ENCODE data around the gene EXOC2. TPM values are rescaled to one million over a fixed set of nuclear protein-coding genes. Genes with fewer than 3 reads are reported as not detected.

Gene EXOC2
- total and polyA plus RNA-seq, 2 donors (not counting 1 experiment from before 2014, with no cell fraction given) = 12.2 to 45.0 TPM

GRCh38 chr6:624979-625378, 68.0 kb downstream of the EXOC2 start:
- 89% methylated on average over 3 of the region's 11 CpGs for WGBS (ENCODE audit: insufficient coverage)
- TF ChIP-seq CTCF (IDR thresholded peaks at IDR 0.05) (no peak), EZH2 (IDR thresholded peaks at IDR 0.05; ENCODE audit: borderline replicate concordance, insufficient read depth, low read depth, low read length, poor library complexity, severe bottlenecking) (no peak)
- H3K4me3 ChIP-seq (ENCODE audit: control extremely low read depth in 1 of 5, extremely low read depth in 1 of 5, insufficient read depth in 1 of 5, low read depth in 2 of 5, low read length in 4 of 5) = no peak overlapping the region
- H4K20me1 ChIP-seq (ENCODE audit: control insufficient read depth, insufficient read depth, low read length, poor library complexity, severe bottlenecking) = peaks cover 8% of the 10 kb centered on the region
- Mint-ChIP-seq H3K27ac (no peak overlapping the region), H3K9me3 (ENCODE audit: insufficient read depth) (no peaks in the 10 kb centered on the region), H3K4me1 (peaks cover 15% of the 10 kb centered on the region), H3K4me3 (no peak overlapping the region), H3K27me3 (no peaks in the 10 kb centered on the region)
- ATAC-seq (ENCODE audit: low read depth) (no peak), DNase-seq (no peak)
- POLR2A ChIA-PET = no interaction called here
- H3K9ac ChIP-seq (ENCODE audit: low read length) = no peak overlapping the region
- peaks cover 0 to 34% of the 10 kb centered on the region in 2 experiments for H3K36me3 ChIP-seq (replicated peaks in 1 of 2; ENCODE audit: control extremely low read depth in 1 of 2, control insufficient read depth in 1 of 2, extremely low read depth in 1 of 2, insufficient read depth in 2 of 2, low read length in 1 of 2)
- peaks cover 20% of the 10 kb centered on the region for H3K79me2 ChIP-seq (ENCODE audit: control insufficient read depth, insufficient read depth, low read length)
- no peak overlapping the region for H3K27ac ChIP-seq (ENCODE audit: low read length in 2 of 2)
- no peak overlapping the region for H2AFZ ChIP-seq (ENCODE audit: insufficient read depth, low read depth, low read length, poor library complexity, severe bottlenecking)
- no peaks in the 10 kb centered on the region for H3K9me3 ChIP-seq (ENCODE audit: control extremely low read depth in 1 of 3, control insufficient read depth in 2 of 3, insufficient read depth in 1 of 3, low read length in 2 of 3)
- no peak overlapping the region for H3K4me2 ChIP-seq (replicated peaks; ENCODE audit: low read depth, low read length, poor library complexity, severe bottlenecking)
- H3K27me3 ChIP-seq (replicated peaks in 1 of 4; ENCODE audit: control extremely low read depth in 1 of 4, control insufficient read depth in 3 of 4, insufficient read depth in 4 of 4, low read length in 3 of 4) = no peaks in the 10 kb centered on the region
- CTCF ChIA-PET = interaction anchor here (1.3 kb wide), 1 partner anchor 97 kb away, joined by 5 read pairs; no protein-coding TSS in a partner anchor
- intact Hi-C loops (cut with micrococcal nuclease) = loop anchor here (10.0 kb wide), 1 partner anchor 50 kb away; no protein-coding TSS in a partner anchor
- peaks cover 6 to 14% of the 10 kb centered on the region in 2 donors for H3K4me1 ChIP-seq (ENCODE audit: control insufficient read depth in 2 of 2, insufficient read depth in 2 of 2, low read length in 2 of 2)

GRCh38 chr6:622462-622861, 70.5 kb downstream of the EXOC2 start:
- H2AFZ ChIP-seq (ENCODE audit: insufficient read depth, low read depth, low read length, poor library complexity, severe bottlenecking) = no peak overlapping the region
- ChIA-PET POLR2A (no interaction called here), CTCF (interaction anchor here (1.1 to 1.9 kb wide), 2 partner anchors 29 to 773 kb away, joined by 3 to 7 read pairs; no protein-coding TSS in a partner anchor)
- 89% methylated on average over 3 of the region's 7 CpGs for WGBS (ENCODE audit: insufficient coverage)
- TF ChIP-seq EZH2 (IDR thresholded peaks at IDR 0.05; ENCODE audit: borderline replicate concordance, insufficient read depth, low read depth, low read length, poor library complexity, severe bottlenecking) = no peak
- no peak for TF ChIP-seq CTCF (IDR thresholded peaks at IDR 0.05)
- peaks cover 0 to 45% of the 10 kb centered on the region in 2 experiments for H3K36me3 ChIP-seq (replicated peaks in 1 of 2; ENCODE audit: control extremely low read depth in 1 of 2, control insufficient read depth in 1 of 2, extremely low read depth in 1 of 2, insufficient read depth in 2 of 2, low read length in 1 of 2)
- no peak overlapping the region for H3K4me2 ChIP-seq (replicated peaks; ENCODE audit: low read depth, low read length, poor library complexity, severe bottlenecking)
- H3K27me3 ChIP-seq (replicated peaks in 1 of 4; ENCODE audit: control extremely low read depth in 1 of 4, control insufficient read depth in 3 of 4, insufficient read depth in 4 of 4, low read length in 3 of 4) = no peaks in the 10 kb centered on the region
- no peaks in the 10 kb centered on the region for H3K9me3 Mint-ChIP-seq (ENCODE audit: insufficient read depth)
- no peak overlapping the region for H3K4me3 ChIP-seq (ENCODE audit: control extremely low read depth in 1 of 5, extremely low read depth in 1 of 5, insufficient read depth in 1 of 5, low read depth in 2 of 5, low read length in 4 of 5)
- no peak for DNase-seq
- no peaks in the 10 kb centered on the region for H3K4me1 ChIP-seq (ENCODE audit: control insufficient read depth in 2 of 2, insufficient read depth in 2 of 2, low read length in 2 of 2)
- no peaks in the 10 kb centered on the region for H3K4me1 Mint-ChIP-seq
- no peak overlapping the region for H3K27ac ChIP-seq (ENCODE audit: low read length in 2 of 2)
- no peak overlapping the region for H3K4me3 Mint-ChIP-seq
- H3K27me3 Mint-ChIP-seq = no peaks in the 10 kb centered on the region
- no peak for ATAC-seq (ENCODE audit: low read depth)
- H3K79me2 ChIP-seq (ENCODE audit: control insufficient read depth, insufficient read depth, low read length) = peaks cover 16% of the 10 kb centered on the region
- H3K9me3 ChIP-seq (ENCODE audit: control extremely low read depth in 1 of 3, control insufficient read depth in 2 of 3, insufficient read depth in 1 of 3, low read length in 2 of 3) = no peaks in the 10 kb centered on the region
- intact Hi-C loops (cut with micrococcal nuclease) = loop anchor here (10.0 kb wide), 1 partner anchor 52 kb away; no protein-coding TSS in a partner anchor
- peaks cover 8% of the 10 kb centered on the region for H4K20me1 ChIP-seq (ENCODE audit: control insufficient read depth, insufficient read depth, low read length, poor library complexity, severe bottlenecking)
- no peak overlapping the region for H3K9ac ChIP-seq (ENCODE audit: low read length)
- H3K27ac Mint-ChIP-seq = no peak overlapping the region

All from B cell (primary cell).